ENCODE measurements around the gene ZFP64.
A peak's percentile ranks its signal among the peaks of the same experiment; 100 is the strongest.

The ZFP64 gene

DNA sequence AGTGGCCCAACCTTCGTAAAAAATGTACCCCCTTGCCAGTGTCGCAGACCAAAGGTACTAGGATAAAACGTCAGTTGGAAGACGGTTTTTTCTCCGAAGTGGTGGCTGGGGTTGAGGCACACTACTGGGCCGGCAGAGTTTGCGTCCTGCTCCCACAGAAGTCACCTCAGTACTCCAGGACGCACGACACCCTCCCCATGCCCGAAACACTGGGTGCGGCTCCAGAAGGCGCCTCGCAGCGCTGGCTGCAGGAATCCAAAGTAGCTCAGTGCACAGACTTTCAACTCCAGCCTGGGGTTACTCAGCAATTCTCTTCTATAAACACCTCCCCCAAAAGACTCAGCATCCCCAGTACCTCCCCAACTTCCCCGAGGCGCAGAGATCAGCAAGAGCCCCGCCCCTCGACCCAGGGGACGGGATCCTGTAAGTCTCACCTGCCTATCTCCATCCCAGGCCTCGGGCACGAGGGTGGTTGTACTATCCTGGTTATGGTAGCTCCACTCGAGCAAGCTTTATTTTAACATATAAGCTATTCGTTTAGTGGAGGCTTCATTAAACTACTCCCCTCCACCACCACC, 88.2 kb downstream of the ZFP64 start:
- DNase-seq: peak; percentile 33 to 35

DNA sequence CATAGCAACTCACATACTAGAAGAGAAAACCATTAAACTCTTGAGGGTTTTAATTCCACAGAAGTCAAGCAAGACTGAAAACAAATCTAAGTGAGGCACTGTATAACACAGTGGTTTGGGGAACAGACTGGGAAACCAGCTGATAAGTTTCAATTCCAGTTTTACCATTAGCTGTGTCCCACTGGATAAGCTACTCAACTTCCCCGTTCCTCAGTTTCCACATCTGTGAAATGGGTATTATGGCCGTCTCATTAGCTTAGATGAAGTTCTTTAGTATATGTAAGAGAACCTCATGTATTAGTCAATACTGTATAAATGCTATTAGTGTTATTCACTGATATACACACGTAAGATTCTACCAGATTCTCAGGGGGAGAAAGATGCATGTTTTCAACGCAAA, 89.0 kb downstream of the ZFP64 start:
- DNase-seq: no peak

DNA sequence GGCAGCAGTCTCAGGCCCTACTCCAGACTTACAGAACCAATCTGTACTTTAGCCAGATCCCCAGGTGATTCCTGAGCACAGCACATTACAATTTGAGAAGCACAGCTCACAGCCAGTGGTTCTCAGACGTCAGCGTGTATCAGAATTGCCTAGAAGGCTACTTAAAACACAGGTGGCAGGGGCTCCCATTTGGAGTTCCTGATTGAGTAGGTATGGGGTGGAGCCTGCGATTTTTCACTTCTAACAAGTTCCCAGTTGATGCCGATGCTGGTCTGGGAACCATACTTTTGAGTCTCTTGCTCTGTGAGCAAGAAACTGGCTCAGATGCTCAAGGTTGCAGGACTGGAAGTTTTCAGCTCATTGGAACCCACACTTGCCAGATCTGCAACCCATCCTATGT, 89.5 kb downstream of the ZFP64 start:
- DNase-seq: no peak
